ENCODE results near the gene ESRRA.
A peak's percentile ranks its signal among the peaks of the same experiment; 100 is the strongest.

Gene ESRRA

DNA sequence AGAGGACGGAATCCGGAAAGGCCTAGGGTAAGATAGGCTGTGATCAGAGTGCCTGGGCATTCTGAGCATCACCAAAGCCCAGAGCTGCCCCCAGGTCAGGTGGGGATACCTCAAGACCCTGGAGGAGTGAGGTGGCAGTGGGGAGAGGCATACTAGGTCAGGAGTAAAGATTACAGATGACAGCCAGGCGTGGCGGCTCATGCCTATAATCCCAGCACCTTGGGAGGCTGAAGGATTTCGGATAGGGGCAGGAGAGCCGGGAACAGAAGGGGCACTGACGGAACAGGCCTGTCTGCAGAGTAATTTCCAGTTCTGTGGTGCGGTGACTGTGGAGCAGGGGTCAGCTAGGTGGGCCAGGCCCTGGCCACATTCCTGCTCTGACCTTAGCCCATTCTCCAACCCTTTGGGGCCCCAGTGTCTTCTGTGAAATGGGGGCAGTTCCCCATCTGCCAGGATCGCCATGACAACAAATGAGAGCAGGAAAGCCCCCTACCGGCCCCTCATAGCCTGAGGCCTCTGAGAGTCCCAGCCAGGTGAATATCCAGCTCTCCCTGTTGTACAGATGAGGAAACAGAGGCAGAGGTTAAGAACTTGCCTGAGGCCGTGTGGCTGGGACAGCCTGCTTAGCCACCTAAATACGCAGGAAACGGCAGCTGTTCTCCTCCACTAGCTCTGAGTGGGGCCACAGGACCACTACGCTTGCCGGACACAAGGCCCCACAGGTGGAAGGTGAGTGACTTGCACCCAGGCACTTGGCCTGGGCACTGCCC lies 30.1 kb upstream of the ESRRA start:
- no peak for DNase-seq

GRCh38 chr11:64275841-64276240 lies 29.5 kb upstream of the ESRRA start:
- DNase-seq = no peak

- DNase-seq = peak; percentile 50 to 76
Observed at GRCh38 chr11:64276653-64277431, 28.5 kb upstream of the ESRRA start.

- DNase-seq = no peak
Observed at GRCh38 chr11:64278576-64279190, 26.6 kb upstream of the ESRRA start.

DNA sequence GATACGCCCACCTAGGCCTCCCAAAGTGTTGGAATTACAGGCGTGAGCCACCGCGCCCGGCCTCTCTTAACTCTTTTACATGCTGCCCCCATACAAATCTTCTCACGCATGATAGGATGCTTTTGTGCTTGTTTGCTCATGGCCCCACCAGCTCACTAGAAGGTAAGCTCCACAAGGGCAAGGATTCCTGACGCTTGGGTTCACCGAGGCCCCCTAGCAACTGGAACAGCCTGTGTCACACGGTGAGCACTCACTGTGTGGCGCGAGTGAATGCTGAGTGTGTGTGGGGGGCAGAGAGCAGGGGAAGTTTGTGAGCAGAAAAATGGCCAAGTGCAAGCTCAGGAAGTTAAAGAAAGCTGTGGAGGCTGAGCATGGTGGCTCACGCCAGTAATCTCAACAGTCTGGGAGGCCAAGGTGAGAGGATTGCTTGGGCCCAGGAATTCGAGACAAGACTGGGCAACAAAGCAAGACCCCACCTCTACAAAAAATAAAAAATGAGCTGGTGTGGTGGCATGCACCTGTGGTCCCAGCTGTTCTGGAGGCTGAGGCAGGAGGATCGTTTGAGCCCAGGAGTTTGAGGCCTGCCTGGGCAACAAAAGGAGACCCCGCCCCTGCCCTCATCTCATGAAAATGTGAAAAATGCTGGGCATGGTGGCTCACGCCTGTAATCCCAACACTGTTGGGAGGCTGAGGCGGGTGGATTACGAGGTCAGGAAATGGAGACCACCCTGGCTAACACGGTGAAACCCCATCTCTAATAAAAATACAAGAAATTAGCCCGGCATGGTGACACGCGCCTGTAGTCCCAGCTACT lies 23.2 kb upstream of the ESRRA start:
- DNase-seq = no peak

GRCh38 chr11:64283092-64283491 lies 22.2 kb upstream of the ESRRA start:
- DNase-seq = no peak

DNA sequence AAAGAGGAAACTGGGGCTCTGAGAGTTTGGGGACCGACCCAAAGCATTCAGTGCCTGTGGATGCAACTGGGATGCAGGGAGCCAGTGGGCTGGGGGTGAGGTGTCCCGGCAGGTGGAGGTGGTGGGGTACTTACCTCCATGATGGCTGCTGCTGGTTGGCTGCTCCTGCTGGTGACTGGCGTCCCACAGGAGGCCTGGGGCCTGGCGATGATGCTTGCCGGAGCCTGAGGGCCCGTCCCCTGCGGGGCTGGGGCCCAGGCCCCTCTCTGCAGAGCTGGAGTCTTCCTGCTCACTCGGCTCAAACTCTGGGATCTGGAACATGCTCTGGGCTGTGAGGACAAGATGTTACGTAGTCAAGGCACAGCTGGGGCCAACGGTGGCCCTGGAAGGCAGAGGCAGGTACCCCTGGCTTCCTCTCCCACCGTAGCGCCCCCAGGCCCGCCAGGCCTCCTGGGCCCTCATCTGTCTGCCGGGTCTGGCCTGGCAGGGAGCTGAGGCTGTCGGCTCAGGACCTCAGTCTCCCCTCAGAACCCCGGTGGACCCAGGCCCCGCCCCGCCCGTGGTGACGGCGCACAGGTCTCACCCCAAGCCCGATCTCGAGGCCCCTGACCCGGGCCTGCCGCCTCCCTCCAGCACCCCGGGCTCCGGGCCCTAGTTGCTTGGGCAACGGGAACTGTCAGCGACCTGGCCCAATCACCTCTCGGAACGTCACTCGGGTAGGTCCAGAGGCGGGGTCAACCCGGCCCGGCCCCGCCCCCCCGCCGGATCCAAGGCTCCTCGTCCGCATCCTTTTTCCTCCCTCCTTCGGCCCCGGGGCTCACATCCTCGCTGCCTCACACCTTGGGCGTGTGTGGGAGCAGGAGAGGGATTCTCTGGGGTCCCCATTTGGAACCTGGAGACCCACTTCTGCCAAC lies 21.0 kb upstream of the ESRRA start, which contains the start of gene BAD:
BAD (minus strand) TSS at position 618 of the 914 bp plus-strand sequence; CDS start at position 321, 297 bp downstream.
- DNase-seq = peak; percentile 85 to 96

GRCh38 chr11:64284962-64285884 lies 20.1 kb upstream of the ESRRA start, which contains the start of gene GPR137:
Gene GPR137, plus strand, starts transcription at chr11:64285848. Its CDS starts 677 bp downstream, at chr11:64286525.
- DNase-seq = peak; percentile 74 to 91

DNA sequence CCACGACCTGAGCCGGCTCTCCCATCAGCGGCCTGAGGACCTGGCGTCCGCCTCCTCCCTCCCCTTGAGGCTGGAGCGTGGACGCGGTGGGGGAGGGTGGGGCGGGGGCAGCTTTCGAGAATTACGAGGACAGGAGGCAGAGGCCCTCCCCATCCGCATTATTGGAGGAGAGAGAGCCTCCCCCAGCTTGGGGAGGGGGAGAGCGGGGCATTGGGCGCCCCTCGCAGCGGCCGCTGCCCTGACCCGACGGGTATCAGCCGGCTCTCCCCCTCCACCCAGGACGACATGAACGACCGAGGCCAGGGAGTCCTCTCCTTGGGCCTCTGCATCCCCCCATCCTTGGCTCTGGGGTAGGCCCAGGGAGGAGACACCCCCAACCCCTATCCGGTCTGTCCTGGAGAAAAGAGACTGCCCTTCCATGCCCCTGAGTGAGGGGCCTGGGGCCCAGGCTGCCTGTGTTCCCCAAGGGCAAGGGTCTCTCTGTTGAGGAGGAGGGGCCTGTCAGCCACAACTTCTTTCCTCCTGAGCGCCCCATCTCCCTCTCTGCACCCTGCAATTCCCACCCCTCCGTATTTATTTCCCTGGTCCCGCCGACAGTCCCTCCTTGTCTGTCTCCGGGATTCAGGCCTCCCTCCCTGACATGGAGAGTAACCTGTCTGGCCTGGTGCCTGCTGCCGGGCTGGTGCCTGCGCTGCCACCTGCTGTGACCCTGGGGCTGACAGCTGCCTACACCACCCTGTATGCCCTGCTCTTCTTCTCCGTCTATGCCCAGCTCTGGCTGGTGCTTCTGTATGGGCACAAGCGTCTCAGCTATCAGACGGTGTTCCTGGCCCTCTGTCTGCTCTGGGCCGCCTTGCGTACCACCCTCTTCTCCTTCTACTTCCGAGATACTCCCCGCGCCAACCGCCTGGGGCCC lies 19.2 kb upstream of the ESRRA start:
- DNase-seq = no peak

DNA sequence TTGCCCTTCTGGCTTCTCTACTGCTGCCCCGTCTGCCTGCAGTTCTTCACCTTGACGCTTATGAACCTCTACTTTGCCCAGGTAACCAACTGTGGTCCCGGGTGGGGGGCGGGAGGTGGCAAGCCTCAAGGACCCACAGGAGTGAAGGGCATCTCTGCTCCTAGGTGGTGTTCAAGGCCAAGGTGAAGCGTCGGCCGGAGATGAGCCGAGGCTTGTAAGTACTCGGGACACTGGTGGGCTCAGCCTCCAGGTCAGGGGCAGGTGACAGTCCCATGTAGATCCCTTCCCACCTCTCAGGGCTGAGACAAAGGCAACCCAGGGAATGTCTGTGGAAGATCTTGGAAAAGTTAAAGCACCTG lies 18.5 kb upstream of the ESRRA start:
- no peak for DNase-seq

DNA sequence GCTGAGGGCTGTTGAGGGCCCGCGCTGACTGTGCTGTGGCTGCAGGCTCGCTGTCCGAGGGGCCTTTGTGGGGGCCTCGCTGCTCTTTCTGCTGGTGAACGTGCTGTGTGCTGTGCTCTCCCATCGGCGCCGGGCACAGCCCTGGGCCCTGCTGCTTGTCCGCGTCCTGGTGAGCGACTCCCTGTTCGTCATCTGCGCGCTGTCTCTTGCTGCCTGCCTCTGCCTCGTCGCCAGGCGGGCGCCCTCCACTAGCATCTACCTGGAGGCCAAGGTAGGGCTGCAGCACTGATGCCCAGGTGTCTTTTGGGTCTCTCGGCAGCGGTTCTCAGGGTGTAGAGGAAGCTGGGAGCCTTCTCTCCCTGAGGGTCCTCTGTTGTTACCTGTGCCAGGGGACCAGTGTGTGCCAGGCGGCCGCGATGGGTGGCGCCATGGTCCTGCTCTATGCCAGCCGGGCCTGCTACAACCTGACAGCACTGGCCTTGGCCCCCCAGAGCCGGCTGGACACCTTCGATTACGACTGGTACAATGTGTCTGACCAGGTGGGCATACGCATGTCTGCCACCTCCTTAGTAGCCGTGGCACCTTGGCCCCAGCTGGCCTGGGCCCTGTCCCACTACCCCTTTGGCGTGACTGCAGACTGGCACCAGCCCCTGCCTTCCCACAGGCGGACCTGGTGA lies 17.5 kb upstream of the ESRRA start:
- no peak for DNase-seq

- no peak for DNase-seq
Observed at GRCh38 chr11:64288353-64288750, 17.0 kb upstream of the ESRRA start.

- DNase-seq = no peak
Observed at GRCh38 chr11:64289002-64289564, 16.2 kb upstream of the ESRRA start.

DNA sequence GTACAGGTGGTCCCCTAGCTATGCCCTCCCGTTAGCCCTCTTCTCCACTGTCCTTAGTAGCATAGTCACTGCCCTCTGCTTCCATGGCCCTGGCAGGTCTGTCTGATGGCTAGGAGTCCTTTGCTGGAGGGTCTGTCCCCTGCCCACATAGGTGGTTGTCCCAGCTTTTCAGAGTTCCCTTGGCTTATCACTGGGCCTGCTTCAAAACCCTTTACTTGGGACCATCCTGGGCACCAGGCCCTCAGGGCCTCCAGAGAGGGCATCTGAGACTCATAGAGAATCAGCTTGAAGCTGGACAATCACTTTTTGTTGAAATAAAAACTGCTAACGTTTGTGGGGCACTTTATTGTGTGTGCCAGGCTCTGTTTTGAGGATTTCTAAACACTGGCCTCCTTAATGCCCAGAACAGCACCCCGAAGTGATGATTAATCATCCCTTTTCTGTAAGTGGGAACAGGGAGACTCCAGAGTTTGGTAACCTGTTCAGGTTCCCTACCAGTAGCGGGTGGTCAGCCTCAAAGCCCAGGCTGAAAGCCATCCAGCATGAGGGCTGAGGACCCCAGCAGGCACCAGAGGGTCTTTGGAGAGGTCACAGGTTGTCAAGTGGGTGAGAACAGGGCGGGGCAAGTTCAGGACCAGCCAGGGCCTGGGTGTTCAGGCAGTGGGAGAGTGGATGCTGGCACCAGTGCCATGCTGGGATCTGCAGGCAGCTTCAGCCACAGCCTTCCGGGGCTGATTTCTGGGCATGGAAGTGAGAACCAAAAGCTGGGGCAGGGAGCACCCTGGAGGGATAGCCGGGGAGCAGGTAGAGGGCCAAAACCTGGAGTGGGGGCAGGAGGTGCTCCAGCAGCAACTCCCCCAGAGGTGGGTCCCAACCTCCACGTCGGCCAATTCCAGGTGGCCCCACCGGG lies 14.7 kb upstream of the ESRRA start:
- DNase-seq = peak; percentile 23 to 52

- no peak for DNase-seq
Observed at GRCh38 chr11:64291262-64291751, 14.0 kb upstream of the ESRRA start, which contains the start of gene KCNK4. Gene KCNK4, plus strand, starts transcription at chr11:64291302. Its CDS starts 1,717 bp downstream, at chr11:64293019.

- DNase-seq = no peak
Observed at GRCh38 chr11:64291752-64292459, 13.4 kb upstream of the ESRRA start.

Measured in inflammatory macrophage treated with lipopolysaccharide for 1 hour (primary cell).